GM18511 (cell line): Measurements from ENCODE around the gene SP100.
A peak's percentile ranks its signal among the peaks of the same experiment; 100 is the strongest.
"Not testable (repeated sequence)": the region's sequence is repeated elsewhere in the genome, so short reads cannot be mapped to it uniquely, and the experiment has no call there.

Experiments
- ATAC-seq: cut with Tn5 transposase; IDR thresholded peaks from one replicate; pipeline ENCODE4 v1.9.1; 2021; ENCODE audit warnings: mild to moderate bottlenecking, moderate library complexity; ENCODE audit not compliant: unreplicated experiment

Gene SP100

GRCh38 chr2:230418341-230419016, 2.5 kb downstream of the SP100 start:
- no peak for ATAC-seq

DNA sequence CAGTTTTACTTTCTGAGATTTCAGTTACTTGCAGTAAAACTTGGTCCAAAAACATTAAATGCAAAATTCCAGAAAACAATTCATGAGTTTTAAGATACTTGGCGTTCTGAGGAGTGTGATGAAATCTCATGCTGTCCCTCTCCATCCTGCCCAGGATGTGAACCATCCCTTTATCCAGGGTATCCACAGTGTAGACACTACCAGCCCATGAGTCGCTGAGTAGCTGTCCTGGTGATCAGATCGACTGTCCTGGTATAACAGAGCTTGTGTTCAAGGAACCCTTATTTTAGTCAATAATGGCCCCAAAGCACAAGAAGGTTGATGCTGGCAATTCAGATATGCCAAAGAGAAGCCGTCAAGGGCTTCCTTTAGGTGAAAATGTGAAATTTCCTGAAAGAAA, 3.2 kb downstream of the SP100 start:
- no peak for ATAC-seq

DNA sequence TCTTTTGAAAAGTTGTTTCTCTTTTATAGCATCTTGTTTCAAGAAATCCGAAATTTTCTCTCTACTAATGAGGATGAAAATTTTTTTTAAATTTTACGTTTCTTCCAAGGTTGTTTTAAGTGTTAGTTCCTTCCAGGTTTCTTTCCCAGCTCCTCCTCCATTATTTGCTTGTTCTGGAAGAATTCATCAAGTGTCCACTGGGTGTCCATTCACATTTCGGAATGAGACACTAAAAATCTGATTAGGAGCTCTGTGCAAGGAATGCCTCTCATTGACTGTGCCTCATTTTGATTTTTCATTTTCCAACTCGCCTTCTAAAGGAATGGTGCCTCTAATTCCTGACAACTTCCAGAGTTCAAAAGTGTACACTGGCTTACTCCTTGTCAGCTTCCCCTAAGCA, 6.1 kb downstream of the SP100 start:
- ATAC-seq, result no peak

GRCh38 chr2:230423851-230424458, 8.0 kb downstream of the SP100 start:
- no peak for ATAC-seq

GRCh38 chr2:230425377-230425776, 9.4 kb downstream of the SP100 start:
- ATAC-seq, result no peak

DNA sequence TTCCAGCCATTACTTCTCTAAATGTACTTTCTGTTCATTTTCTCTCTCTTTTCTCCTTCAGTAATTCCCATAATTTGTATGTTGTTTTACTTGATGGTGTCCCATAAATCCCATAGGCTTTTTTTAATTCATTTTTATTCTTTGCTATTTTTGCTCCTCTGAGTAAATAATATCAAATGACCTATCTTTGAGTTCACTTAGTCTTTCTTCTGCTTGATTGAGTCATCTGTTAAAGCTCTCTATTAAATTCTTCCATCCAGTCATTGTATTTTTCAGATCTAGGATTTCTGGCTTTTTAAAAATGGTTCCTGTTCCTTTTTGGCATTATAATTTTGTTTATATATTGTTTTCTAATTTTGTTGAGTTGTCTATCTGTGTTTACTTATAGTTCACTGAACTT, 13.5 kb downstream of the SP100 start:
- no peak for ATAC-seq

- ATAC-seq, result peak; percentile 65
These were observed 15.2 kb downstream of the SP100 start for GRCh38 chr2:230430957-230431910.

DNA sequence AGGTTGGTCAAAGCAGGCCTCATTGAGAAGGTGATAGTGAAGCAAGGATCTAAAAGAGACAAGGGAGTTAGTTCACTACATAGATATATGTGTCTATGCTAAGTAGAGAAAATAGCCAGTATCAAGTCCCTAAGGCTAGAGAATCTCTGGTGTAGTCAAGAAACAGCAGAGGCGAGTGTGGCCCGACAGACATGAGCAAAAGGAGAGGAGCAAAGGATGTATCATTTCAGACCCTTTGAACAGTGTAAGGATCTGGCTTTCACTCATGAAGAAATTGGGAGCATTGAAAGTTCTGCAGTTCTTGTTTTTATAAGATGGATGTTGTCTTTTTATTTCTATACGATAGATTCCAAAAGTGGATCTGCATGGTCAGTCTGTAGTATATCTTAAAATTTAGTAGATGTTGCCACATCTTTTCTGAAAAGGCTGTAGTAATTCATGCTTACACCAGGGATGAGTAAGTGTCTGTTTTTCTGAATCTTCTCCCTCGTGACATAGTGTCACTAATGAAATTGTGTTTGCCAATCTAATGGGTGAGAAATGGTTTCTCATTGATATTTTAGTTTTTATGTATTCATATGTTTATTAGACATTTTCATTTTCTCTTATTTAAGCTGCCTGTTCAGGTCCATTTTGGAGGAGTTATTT, 18.8 kb downstream of the SP100 start:
- no peak for ATAC-seq

- no peak for ATAC-seq
These were observed 19.4 kb downstream of the SP100 start for GRCh38 chr2:230435431-230435830.

GRCh38 chr2:230439121-230439520, 23.1 kb downstream of the SP100 start:
- ATAC-seq, result not testable (repeated sequence)

GRCh38 chr2:230439590-230439989, 23.6 kb downstream of the SP100 start:
- ATAC-seq, result peak; percentile 66

- ATAC-seq, result peak; percentile 82
These were observed 25.4 kb downstream of the SP100 start for GRCh38 chr2:230441227-230441897.

DNA sequence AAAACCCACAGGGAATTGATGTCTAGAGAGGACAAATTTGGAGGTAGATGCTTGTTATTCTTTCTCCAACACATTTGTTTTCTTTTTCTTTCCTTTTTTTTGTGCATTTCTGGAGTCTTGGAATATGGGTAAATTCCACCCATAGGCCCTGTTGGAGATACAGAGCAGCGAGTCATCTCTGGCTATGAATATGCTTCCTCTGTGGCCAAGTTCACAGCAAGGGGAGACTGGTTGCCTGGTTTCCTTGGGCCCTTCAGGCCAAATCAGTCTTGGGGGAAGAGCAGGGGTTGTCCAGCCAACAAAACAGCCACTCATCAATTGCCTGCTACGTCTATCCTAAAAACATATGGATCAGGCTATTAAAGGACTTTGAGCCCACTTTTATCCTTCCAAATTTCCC, 27.5 kb downstream of the SP100 start:
- no peak for ATAC-seq

DNA sequence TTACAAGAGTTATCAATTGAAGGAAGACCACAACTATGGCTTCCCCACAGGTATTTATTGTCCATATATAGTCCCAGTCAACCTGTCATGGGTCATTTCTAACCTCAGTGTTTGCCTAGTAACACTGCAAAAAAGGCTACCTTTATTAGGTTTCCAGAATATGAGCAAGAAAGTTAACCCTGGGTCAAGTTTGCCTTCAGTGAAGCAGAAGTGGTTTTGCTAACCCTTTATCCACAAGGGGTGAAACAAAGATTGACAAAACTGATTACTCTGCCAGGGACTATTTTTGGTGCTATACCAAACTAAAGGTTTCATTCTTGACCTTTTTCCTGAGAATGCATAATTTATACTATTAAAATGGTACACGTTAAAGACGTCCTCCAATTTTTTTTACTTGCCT, 28.8 kb downstream of the SP100 start:
- ATAC-seq, result no peak

DNA sequence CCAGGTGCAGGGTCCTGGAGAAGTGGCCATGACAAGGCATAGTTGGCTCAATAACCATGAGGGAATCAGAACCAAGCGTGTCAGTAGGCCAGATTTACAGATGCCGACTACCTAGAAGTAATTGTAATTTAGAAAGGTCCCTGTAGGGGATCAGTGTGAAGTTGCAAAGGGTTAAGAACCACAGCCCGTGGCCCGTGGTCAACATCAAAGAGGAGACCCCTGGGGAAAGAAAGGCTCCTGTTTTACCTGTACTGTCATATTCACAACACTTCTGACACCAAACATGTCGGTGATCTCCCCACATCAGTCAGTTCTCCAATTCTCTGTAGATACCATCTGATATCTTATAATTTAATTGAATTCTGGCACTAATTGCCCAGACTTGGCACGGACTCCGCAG, 31.0 kb downstream of the SP100 start:
- ATAC-seq, result no peak

- ATAC-seq, result peak; percentile 88
These were observed 31.8 kb downstream of the SP100 start for GRCh38 chr2:230447455-230448451.

- ATAC-seq, result no peak
These were observed 34.0 kb downstream of the SP100 start for GRCh38 chr2:230449901-230450467.

GRCh38 chr2:230453006-230453405, 37.0 kb downstream of the SP100 start:
- ATAC-seq, result no peak
